Kidney (tissue), 22 donors: Measurements from ENCODE around the gene ZNF174. TPM values are rescaled to one million over a fixed set of nuclear protein-coding genes. Genes with fewer than 3 reads are reported as not detected.
A peak's percentile ranks its signal among the peaks of the same experiment; 100 is the strongest.

ENCODE experiments used
- DNase-seq, 5 donors: peaks; one replicate each; pipeline ENCODE4 v3.0.0-alpha.2; 2013 to 2020
- FAIRE-seq: peaks from 2 replicates; lab custom pipeline; 2012; peaks lifted over from hg19 to GRCh38; lab: Jason Lieb, UNC
- H3K27ac ChIP-seq, 2 donors: one replicate each; pipeline ENCODE4 v1.7.0; 2013; ENCODE audit warnings: low read depth in 2 of 2, low read length in 2 of 2, inconsistent platforms in 1 of 2
- H3K27me3 ChIP-seq: one replicate; pipeline ENCODE4 v1.7.1; 2013; ENCODE audit warnings: low read length, inconsistent platforms; ENCODE audit not compliant: control insufficient read depth, insufficient read depth
- H3K36me3 ChIP-seq, 3 donors: one replicate each; pipeline versions ENCODE4 v1.7.0 to v1.7.1; 2013; ENCODE audit warnings: low read length in 3 of 3, control low read depth in 1 of 3, inconsistent platforms in 1 of 3; ENCODE audit not compliant: insufficient read depth in 3 of 3, control insufficient read depth in 2 of 3
- H3K4me1 ChIP-seq, 3 donors: one replicate each; pipeline versions ENCODE4 v1.7.0 to v1.7.1; 2013; ENCODE audit warnings: low read length in 3 of 3, inconsistent platforms in 1 of 3, low read depth in 1 of 3; ENCODE audit not compliant: control insufficient read depth in 2 of 3, insufficient read depth in 2 of 3
- H3K4me3 ChIP-seq, 3 donors: one replicate each; pipeline versions ENCODE4 v1.7.0 to v1.8.1; 2013; ENCODE audit warnings: low read length in 3 of 3, control low read depth in 1 of 3, inconsistent platforms in 1 of 3
- H3K9ac ChIP-seq, 3 donors: one replicate each; pipeline versions ENCODE4 v1.7.0 to v1.7.1; 2013; ENCODE audit warnings: low read length in 3 of 3, control low read depth in 1 of 3, inconsistent platforms in 1 of 3
- H3K9me3 ChIP-seq, 3 donors: one replicate each; pipeline versions ENCODE4 v1.7.0 to v1.7.1; 2013; ENCODE audit warnings: low read length in 3 of 3, control low read depth in 1 of 3, inconsistent platforms in 1 of 3; ENCODE audit not compliant: control insufficient read depth in 2 of 3, insufficient read depth in 1 of 3
- CTCF ChIP-seq: IDR thresholded peaks from 3 replicates; pipeline ENCODE4 v1.5.1; 2012; ENCODE audit warnings: mild to moderate bottlenecking, moderate library complexity, borderline replicate concordance; ENCODE audit not compliant: insufficient read depth; ENCODE audit errors: extremely low read depth
- intact Hi-C: fragments of 100-400 bp; cut with DNase I; formaldehyde crosslinking; loops from one replicate; pipeline ENCODE4 v1.11.1; 2022
- long read RNA-seq, 10 donors: library from polyadenylated mRNA in 1 of 10; unstranded in 1 of 10; transcript quantifications; one replicate each; pipeline ENCODE4 v2.0.0 and lab custom pipeline, GENCODE V29; 2021 to 2026
- polyA plus RNA-seq: library from polyadenylated mRNA; stranded (reverse); fragments of 350-450 nt; fragmentation: Illumina TruSeq; extraction: RNeasy Lipid Tissue Mini Kit (QIAGEN cat#74804); gene quantifications from one replicate; pipeline ENCODE4 v1.2.3, GENCODE V29; 2014; ENCODE audit warnings: low read depth, low replicate concordance; ENCODE audit not compliant: insufficient read depth
- total RNA-seq: library from RNA; stranded (reverse); fragmentation: NEBNext Ultra II Directional; extraction: Animal tissue kit (Norgen Biotek cat#: 25700); gene quantifications from one replicate; pipeline ENCODE4 v1.2.1, GENCODE V29; 2021
- donor health status: control.
- donor health status: control.
- donor health status: control.
- donor health status: control.
- donor health status: control.
- donor health status: DM: yes; HTN: yes; CAD: no.
- donor health status: Normal renal cell carcinoma (clear cell type).

ZNF174 gene
- total RNA-seq (12.4 TPM), polyA plus RNA-seq (10.9 TPM)
- long read RNA-seq, donor 1, partial matches to known transcripts: 0 of 2 reads
- long read RNA-seq, donor 1, other reads (novel, unspliced or antisense): 0 of 2 reads
- long read RNA-seq, donor 2, partial matches to known transcripts: 0 of 8 reads
- long read RNA-seq, donor 2, other reads (novel, unspliced or antisense): 0 of 8 reads
- long read RNA-seq, donor 3, transcript ZNF174-201 (3 exons, 2,260 nt): major isoform, 5 of 5 reads
- long read RNA-seq, donor 3, partial matches to known transcripts: 0 of 5 reads
- long read RNA-seq, donor 3, other reads (novel, unspliced or antisense): 0 of 5 reads
- long read RNA-seq, donor 4, partial matches to known transcripts: 0 of 2 reads
- long read RNA-seq, donor 4, other reads (novel, unspliced or antisense): 0 of 2 reads
- long read RNA-seq, donor 5: 0 reads
- long read RNA-seq, donor 6, partial matches to known transcripts: 0 of 1 reads
- long read RNA-seq, donor 6, other reads (novel, unspliced or antisense): 0 of 1 reads
- long read RNA-seq, donor 7, partial matches to known transcripts: 0 of 7 reads
- long read RNA-seq, donor 7, other reads (novel, unspliced or antisense): 0 of 7 reads
- long read RNA-seq, donor 8, partial matches to known transcripts: 0 of 3 reads
- long read RNA-seq, donor 8, other reads (novel, unspliced or antisense): 0 of 3 reads
- long read RNA-seq, donor 9, partial matches to known transcripts: 0 of 3 reads
- long read RNA-seq, donor 9, other reads (novel, unspliced or antisense): 0 of 3 reads
- long read RNA-seq, donor 10, partial matches to known transcripts: 0 of 4 reads
- long read RNA-seq, donor 10, other reads (novel, unspliced or antisense): 0 of 4 reads

GRCh38 chr16:3400779-3401688, at the start of gene ZNF174, which contains the start of gene ZSCAN32:
Gene ZNF174, plus strand, starts transcription at chr16:3401215. Its CDS starts 790 bp downstream, at chr16:3402005.
Gene ZSCAN32, minus strand, starts transcription at chr16:3401004. Its CDS starts 3,447 bp downstream, at chr16:3397557.
- intact Hi-C loops: no loop called here
- H3K9ac ChIP-seq: peak within 1 kb of the TSS; percentile 76 to 91 (median 81)
- H3K36me3 ChIP-seq: peaks cover 11 to 30% (median 30%) of the 10 kb centered on the region in 3 donors
- H3K4me1 ChIP-seq: peaks cover 2 to 11% (median 9%) of the 10 kb centered on the region in 3 donors
- peak within 1 kb of the TSS; percentile 58 to 77 for H3K27ac ChIP-seq
- H3K4me3 ChIP-seq: peak within 1 kb of the TSS; percentile 82 to 94 (median 93)
- FAIRE-seq (peak; percentile 50), DNase-seq (peak; percentile 99 to 100 (median 100))
- peaks cover 9 to 30% (median 9%) of the 10 kb centered on the region in 3 donors for H3K9me3 ChIP-seq
- H3K27me3 ChIP-seq: no peaks in the 10 kb centered on the region
- no peak for TF ChIP-seq CTCF

GRCh38 chr16:3355589-3355988, 45.4 kb upstream of the ZNF174 start, which contains the start of gene OR2C1:
Gene OR2C1, plus strand, starts transcription at chr16:3355889. Its CDS starts 52 bp downstream, at chr16:3355941.
- Histone ChIP-seq H3K4me1 (no peaks in the 10 kb centered on the region), H3K36me3 (no peaks in the 10 kb centered on the region), H3K4me3 (no peak within 1 kb of the TSS), H3K27me3 (no peaks in the 10 kb centered on the region), H3K9ac (no peak within 1 kb of the TSS), H3K27ac (no peak within 1 kb of the TSS), H3K9me3 (no peaks in the 10 kb centered on the region)
- FAIRE-seq: no peak
- intact Hi-C loops: no loop called here
- DNase-seq: no peak
- TF ChIP-seq CTCF: no peak

- H3K36me3 ChIP-seq: no peaks in the 10 kb centered on the region
- intact Hi-C loops: no loop called here
- no peaks in the 10 kb centered on the region for H3K9me3 ChIP-seq
- no peaks in the 10 kb centered on the region for H3K27me3 ChIP-seq
- H3K9ac ChIP-seq: no peak overlapping the region
- FAIRE-seq (no peak), DNase-seq (no peak)
- no peak overlapping the region for H3K4me3 ChIP-seq
- H3K4me1 ChIP-seq: no peaks in the 10 kb centered on the region
- TF ChIP-seq CTCF: no peak
- H3K27ac ChIP-seq: no peak overlapping the region
Observed at GRCh38 chr16:3356118-3356517, 44.9 kb upstream of the ZNF174 start.
